Tongue (tissue), 2 donors: ENCODE data around the gene MBD2. TPM values are rescaled to one million over a fixed set of nuclear protein-coding genes. Genes with fewer than 3 reads are reported as not detected.
A peak's percentile ranks its signal among the peaks of the same experiment; 100 is the strongest.
"Not testable (repeated sequence)": the region's sequence is repeated elsewhere in the genome, so short reads cannot be mapped to it uniquely, and the experiment has no call there.

ENCODE experiments used
- DNase-seq: peaks from one replicate; pipeline ENCODE4 v3.0.0-alpha.2; 2015
- total RNA-seq: library from RNA; depleted of rRNA; stranded (reverse); fragments of >200 nt; gene quantifications from one replicate; pipeline ENCODE4 v1.2.3, GENCODE V29; 2014

MBD2 gene
- total RNA-seq, 1 donor from 2014 or later: 19.6 TPM

DNA sequence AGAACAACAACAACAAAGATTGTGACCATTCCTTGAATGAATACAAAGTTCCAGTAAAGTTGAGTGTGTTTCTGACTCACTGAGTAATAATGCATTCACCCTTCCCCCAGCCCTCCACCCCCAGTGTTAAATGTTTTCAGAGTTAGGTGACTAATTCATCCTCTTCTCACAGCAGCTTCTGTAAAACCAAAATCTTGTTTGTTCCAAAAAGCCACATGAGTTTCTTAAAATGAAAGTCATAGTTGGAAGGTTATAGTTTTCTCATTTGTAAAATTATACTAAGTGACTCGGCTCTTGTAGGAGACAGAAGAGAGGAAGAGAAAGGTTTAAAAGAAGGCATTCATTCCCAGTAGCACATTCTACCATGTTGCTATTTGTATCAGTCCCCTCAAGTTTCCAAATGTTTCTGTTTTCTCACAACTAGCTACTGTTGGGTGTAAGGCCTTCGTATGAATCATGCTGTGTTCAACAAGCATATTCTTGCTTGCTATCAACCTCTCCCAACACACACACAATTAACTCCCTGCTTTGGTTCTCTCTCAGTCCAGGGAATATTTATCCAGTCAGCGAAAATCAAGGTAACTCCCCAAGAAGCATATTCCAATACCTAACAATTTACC lies 75.3 kb downstream of the MBD2 start:
- DNase-seq: no peak

- no peak for DNase-seq
Measured at GRCh38 chr18:54148678-54149077, 75.8 kb downstream of the MBD2 start.

DNA sequence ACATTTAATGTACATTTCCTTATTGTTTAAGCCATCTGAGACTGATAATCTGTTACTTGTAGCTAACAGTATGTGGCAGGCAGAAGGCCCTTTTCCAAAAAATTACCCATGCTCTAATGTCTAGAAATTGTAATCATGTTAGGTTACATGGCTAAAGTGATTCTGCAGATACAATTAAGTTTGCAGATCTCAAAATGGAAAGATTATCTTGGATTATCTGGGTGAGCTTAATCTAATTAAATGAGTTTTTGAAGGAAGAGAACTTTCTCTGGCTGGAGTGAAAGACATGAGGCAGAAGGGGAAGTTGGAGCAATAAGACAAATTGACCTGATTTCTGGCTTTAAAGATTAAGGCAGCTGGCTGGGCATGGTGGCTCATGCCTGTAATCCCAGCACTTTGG lies 76.3 kb downstream of the MBD2 start:
- no peak for DNase-seq

DNA sequence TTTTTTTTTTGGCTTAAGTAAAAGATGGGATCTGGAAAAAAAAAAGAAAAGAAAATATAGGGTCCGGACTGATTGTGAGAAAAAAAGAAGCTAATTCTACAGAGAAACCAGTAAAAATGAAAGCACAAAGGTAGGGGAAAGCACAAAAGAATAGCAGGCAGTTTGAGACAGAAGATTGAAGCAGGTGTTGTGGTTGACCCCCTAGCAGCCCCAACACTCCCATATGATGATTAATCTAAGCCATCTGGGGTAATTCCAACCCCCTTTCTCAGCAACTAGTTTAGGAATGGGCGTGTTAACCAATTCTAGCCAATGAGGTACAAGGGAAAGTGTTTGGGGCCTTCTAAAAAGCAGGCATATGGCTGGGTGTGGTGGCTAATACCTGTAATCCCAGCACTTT lies 77.0 kb downstream of the MBD2 start:
- no peak for DNase-seq

- no peak for DNase-seq
Measured at GRCh38 chr18:54141041-54141608, 83.3 kb downstream of the MBD2 start.

DNA sequence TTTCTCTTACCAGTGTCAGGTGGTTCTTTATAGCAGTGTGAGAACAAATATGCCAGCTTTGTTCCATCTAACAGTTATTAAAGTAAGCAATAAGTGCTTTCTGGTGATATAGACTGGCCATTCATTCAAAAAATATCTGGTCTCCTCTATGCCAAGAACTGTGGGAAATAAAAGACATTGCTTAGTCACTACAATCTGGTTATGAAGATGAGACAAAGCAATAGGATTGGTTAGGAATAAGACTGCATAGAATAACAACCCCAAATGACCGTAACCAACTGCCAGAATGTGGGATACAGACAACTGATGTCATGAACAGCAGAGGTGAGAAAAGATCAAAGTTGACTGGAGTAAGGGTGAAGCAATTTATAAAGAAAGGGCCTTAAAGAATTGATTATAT lies 83.8 kb downstream of the MBD2 start:
- DNase-seq: no peak

DNA sequence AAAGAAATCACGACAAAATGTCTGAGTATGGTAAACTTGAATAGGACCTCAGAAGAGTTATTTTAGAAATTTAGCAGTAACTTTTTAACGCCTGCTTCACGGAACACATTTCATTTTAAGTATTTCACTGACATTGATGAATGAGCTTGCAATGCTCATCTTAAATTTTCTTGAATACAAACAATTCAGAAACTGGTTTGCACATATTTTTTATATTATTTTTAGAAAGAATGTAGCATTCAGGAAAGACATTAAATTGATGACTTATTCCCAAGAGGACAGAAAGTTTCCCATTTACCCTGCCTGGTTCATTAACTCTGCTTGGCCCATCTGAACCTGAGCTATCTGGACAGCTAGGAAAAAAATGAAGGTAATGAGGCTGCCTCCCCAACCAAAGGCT lies 89.3 kb downstream of the MBD2 start:
- DNase-seq: no peak

- no peak for DNase-seq
Measured at GRCh38 chr18:54134053-54134452, 90.4 kb downstream of the MBD2 start.

DNA sequence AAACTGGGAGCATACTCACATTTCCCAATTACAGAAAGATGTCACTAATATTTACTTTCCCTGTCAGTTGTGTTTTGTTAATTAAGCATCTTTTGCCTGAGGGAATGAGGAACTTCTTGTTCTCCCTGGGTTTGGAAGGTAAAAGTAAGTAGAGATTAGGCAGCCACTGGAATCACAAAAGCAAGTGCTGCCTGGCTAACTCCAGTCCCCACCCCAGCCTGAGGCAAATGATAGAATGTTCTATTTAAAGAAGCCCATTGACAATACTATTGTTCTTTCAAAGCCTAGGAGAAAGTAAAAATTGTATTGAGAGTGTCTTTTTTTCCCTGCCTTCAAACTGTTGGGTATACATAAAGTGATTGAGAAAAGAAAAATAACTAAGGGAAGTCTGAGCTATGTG lies 93.8 kb downstream of the MBD2 start:
- DNase-seq: no peak

- no peak for DNase-seq
Measured at GRCh38 chr18:54130177-54130576, 94.3 kb downstream of the MBD2 start.

GRCh38 chr18:54129448-54130067 lies 94.9 kb downstream of the MBD2 start:
- DNase-seq: no peak

DNA sequence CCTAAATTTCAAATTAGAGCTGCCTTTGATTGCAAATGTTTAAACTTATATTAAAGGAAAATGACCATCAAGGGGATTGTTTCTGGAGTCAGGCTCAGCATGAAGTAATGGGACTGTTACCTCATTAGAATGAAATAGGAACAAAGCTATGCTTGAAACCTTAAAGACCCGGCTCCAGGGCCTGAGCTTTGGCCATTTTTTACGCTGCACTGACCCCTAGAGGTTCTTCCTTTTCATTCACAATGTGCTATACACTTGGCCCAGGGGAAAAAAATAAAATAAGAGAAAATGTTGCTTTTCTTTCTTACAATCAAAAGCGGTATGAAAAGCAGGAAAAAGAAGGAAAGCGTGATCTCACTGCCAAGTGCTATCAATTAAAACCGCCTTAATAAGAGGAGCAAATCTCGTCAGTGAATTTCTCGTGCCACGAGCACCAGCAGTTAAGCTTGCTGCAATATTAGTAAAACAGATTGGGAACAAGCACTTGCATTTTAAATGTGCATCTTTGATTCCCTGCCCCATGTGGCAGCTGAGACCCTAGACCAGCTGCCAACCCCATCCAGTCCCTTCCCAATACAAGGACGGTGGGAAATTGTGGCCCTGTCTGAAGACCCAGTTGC lies 96.6 kb downstream of the MBD2 start:
- peak; percentile 72 for DNase-seq

- DNase-seq: no peak
Measured at GRCh38 chr18:54125429-54125828, 99.0 kb downstream of the MBD2 start.

DNA sequence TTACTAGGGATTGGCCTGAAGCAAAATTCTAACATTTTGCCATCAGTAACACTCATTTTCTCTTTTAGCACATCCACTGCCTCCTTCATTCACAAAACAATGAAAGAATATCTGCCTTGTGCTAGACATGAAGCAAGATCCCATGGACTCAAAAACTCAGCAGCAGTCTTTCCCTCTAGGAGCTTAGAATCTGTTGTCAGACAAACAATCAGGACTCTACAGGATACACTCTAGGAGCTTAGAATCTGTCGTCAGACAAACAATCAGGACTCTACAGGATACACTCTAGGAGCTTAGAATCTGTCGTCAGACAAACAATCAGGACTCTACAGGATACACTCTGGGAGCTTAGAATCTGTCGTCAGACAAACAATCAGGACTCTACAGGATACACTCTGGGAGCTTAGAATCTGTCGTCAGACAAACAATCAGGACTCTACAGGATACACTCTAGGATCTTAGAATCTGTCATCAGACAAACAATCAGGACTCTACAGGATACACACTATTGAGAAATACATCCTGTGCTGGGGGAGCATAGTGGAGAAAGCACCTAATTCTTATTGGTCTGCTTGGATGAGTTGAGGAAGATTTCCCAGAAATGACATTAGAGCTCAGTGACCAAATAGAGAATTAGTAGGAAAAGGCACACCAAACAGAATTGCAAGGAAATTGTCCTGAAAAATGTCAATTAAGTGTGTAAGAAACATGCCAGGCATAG lies 100.6 kb downstream of the MBD2 start:
- DNase-seq: not testable (repeated sequence)

GRCh38 chr18:54119524-54120019 lies 104.9 kb downstream of the MBD2 start:
- peak; percentile 78 for DNase-seq

DNA sequence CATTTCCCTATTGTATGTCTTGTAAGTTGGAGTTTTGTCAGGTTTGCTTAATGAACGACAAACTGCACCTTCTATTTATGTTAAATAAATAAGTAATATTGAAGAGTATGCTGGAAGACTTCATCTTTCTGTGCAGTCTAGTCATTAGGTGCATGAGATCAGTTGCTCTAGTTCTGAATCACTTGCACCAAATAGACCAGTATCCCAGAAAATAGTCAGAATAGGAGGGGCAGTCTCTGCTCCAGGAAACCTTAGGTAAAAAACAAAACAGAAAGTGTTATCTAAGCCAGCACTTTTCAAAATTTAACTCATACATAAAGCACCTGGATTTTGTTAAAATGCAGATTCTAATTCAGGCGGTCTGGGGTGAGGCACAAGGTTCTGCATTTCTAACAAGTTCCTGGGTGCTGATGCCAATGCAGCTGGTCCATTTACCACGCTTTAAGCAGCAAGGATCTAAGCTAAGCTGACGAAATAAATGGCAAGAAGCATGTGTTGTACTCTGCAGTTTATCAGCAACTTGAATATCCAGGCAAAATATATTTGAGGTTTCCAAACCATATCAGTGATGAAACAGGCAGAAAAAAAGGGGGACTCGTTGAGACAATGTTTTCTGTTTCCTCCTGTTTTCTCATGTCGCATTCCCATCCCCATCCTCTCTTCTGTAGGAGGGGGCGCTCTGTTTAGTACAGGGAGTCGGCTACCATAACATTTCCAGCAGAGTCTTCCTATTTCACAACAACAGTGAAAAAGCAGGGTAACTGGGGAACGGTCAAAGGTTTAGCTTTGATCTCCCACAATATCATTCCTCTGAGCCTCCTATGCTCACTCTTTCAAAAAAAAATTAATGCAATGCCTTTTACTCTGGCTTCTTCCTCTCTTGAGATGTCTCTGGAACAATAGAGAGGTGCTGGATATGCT lies 106.4 kb downstream of the MBD2 start:
- DNase-seq: peak; percentile 65

- DNase-seq: no peak
Measured at GRCh38 chr18:54116541-54117257, 107.8 kb downstream of the MBD2 start.

DNA sequence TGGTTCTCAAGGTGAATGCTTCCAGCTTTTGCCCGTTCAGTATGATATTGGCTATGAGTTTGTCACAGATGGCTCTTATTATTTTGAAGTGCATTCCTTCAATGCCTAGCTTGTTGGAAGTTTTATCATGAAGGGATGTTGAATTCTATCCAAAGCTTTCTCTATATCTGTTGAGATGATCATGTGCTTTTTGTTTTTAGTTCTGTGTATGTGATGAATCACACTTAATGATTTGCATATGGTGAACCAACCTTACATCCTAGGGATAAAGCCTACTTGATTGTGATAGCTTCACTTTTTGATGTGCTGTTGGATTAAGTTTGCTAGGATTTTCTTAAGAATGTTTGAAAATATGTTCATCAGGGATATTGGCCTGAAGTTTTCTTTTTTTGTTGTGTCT lies 112.1 kb downstream of the MBD2 start:
- no peak for DNase-seq

DNA sequence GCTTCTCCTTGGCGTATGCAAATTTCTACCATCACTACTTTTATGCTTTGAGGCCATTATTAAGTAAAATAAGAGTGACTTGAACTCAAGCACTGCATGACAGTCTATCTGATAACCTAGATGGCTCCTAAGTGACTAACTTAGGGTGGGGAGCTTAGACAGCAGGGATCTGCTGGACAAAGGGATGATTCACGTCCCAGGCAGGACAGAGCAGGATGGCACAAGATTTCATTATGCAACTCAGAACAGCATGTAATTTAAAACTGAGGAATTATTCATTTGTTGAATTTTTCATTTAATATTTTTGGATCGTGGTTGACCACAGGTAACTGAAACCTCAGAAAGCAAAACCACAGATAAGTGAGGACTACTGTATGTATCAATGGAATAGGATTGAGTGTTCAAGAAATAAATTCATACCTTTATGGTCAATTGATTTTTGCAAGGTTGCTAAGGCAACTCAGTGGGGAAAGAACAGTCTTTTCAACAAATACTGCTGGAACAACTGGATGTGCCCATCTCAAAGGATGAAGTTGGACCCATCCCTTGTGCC lies 115.3 kb downstream of the MBD2 start:
- DNase-seq: no peak

GRCh38 chr18:54102123-54102522 lies 122.3 kb downstream of the MBD2 start:
- no peak for DNase-seq
